GM12878 (cell line): Measurements from ENCODE around the gene IMMP2L.

Experiments
- CBX5 ChIP-seq: sonication (generic); IDR thresholded peaks from 2 replicates; pipeline ENCODE4 v1.6.1; 2016; ENCODE audit warnings: low read depth, moderate library complexity, mild to moderate bottlenecking, inconsistent platforms
- CTCF ChIP-seq, 3 experiments: IDR thresholded peaks in 2 of 3; conservative IDR thresholded peaks in 1 of 3; 2 replicates each; pipeline ENCODE4 v1.5.1; 2011; ENCODE audit warnings: low read depth in 3 of 3, low read length in 3 of 3, mild to moderate bottlenecking in 3 of 3, control low read depth in 2 of 3, moderate library complexity in 2 of 3, inconsistent platforms in 1 of 3, mixed read lengths in 1 of 3; ENCODE audit not compliant: control insufficient read depth in 2 of 3, insufficient read depth in 1 of 3; ENCODE audit errors: extremely low read depth in 1 of 3
- EED ChIP-seq: sonication (generic); IDR thresholded peaks from 2 replicates; pipeline ENCODE4 v1.6.1; 2016; ENCODE audit warnings: antibody characterized with exemption, low read depth
- JUNB ChIP-seq: IDR thresholded peaks from 2 replicates; pipeline ENCODE4 v1.6.1; 2016; ENCODE audit warnings: antibody characterized with exemption, mild to moderate bottlenecking
- MXI1 ChIP-seq: fragments of 150-350 bp; IDR thresholded peaks from 2 replicates; pipeline ENCODE4 v1.6.1; 2011; ENCODE audit warnings: low read depth, mild to moderate bottlenecking, inconsistent platforms, low read length, improper control_type of control experiment
- MYB ChIP-seq: fragments of 150-350 bp; IDR thresholded peaks from 2 replicates; pipeline ENCODE4 v1.6.1; 2014; ENCODE audit warnings: mild to moderate bottlenecking, low read depth, low read length, borderline replicate concordance
- POLR2A ChIP-seq: IDR thresholded peaks from 2 replicates; pipeline ENCODE4 v1.6.1; 2011; ENCODE audit warnings: low read depth, mild to moderate bottlenecking, low read length
- SMAD1 ChIP-seq: fragments of 450-650 bp; IDR thresholded peaks from 2 replicates; pipeline ENCODE4 v1.6.1; 2018; ENCODE audit warnings: mild to moderate bottlenecking, low read depth; ENCODE audit not compliant: partially characterized antibody
- STAT3 ChIP-seq: IDR thresholded peaks from 2 replicates; pipeline ENCODE4 v1.6.1; 2011; ENCODE audit warnings: low read depth, low read length, improper control_type of control experiment
- YY1 ChIP-seq: IDR thresholded peaks from 2 replicates; pipeline ENCODE4 v1.6.1; 2011; ENCODE audit warnings: low read depth, mild to moderate bottlenecking, low read length
- ZNF274 ChIP-seq: IDR thresholded peaks from one replicate; pipeline ENCODE4 v1.8.0; 2011; ENCODE audit not compliant: insufficient read length, insufficient read depth
- TF ChIP-seq, protein P1 (sequence below): fragments of 450-650 bp; conservative IDR thresholded peaks from 2 replicates; pipeline ENCODE4 v1.6.1; 2017; ENCODE audit warnings: mild to moderate bottlenecking, moderate library complexity

GRCh38 chr7:110750931-110751605 is 811.2 kb downstream of the IMMP2L start:
- TF ChIP-seq CTCF (IDR thresholded peaks at IDR 0.05 in 2 of 3, conservative IDR thresholded peaks at IDR 0.05 in 1 of 3; ENCODE audit: control insufficient read depth in 2 of 3, extremely low read depth in 1 of 3, insufficient read depth in 1 of 3, low read depth in 3 of 3, low read length in 3 of 3) (no peak), MXI1 (no peak), ZNF274 (no peak), MYB (no peak), CBX5 (no peak), STAT3 (no peak), JUNB (no peak), YY1 (no peak), POLR2A (no peak), SMAD1 (no peak), EED (no peak)
- TF ChIP-seq, protein P1, sequence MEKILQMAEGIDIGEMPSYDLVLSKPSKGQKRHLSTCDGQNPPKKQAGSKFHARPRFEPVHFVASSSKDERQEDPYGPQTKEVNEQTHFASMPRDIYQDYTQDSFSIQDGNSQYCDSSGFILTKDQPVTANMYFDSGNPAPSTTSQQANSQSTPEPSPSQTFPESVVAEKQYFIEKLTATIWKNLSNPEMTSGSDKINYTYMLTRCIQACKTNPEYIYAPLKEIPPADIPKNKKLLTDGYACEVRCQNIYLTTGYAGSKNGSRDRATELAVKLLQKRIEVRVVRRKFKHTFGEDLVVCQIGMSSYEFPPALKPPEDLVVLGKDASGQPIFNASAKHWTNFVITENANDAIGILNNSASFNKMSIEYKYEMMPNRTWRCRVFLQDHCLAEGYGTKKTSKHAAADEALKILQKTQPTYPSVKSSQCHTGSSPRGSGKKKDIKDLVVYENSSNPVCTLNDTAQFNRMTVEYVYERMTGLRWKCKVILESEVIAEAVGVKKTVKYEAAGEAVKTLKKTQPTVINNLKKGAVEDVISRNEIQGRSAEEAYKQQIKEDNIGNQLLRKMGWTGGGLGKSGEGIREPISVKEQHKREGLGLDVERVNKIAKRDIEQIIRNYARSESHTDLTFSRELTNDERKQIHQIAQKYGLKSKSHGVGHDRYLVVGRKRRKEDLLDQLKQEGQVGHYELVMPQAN = no peak
